ENCODE results near the gene PLXNA4.

DNA sequence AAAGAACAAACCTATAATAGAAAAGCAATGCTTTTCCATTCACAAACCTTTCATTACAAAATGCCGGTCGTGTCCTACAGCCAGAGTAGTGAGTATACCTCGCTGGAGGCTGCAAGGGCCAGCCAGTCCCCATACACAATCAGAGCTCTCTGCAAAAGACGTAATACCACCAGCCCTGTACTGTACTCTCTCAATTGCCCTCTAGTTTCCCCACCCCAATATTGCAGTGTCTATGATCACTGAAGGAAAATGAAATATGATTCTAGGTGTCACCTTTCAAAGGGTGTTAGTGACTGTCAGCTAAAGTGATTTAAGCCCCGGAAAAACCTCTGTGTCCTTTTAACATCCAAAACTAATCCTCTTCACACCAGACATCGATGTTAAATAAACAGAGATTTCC lies 24.8 kb downstream of the PLXNA4 start:
- TF ChIP-seq POLR2A (IDR thresholded peaks at IDR 0.05), result no peak
- TF ChIP-seq, protein P1, sequence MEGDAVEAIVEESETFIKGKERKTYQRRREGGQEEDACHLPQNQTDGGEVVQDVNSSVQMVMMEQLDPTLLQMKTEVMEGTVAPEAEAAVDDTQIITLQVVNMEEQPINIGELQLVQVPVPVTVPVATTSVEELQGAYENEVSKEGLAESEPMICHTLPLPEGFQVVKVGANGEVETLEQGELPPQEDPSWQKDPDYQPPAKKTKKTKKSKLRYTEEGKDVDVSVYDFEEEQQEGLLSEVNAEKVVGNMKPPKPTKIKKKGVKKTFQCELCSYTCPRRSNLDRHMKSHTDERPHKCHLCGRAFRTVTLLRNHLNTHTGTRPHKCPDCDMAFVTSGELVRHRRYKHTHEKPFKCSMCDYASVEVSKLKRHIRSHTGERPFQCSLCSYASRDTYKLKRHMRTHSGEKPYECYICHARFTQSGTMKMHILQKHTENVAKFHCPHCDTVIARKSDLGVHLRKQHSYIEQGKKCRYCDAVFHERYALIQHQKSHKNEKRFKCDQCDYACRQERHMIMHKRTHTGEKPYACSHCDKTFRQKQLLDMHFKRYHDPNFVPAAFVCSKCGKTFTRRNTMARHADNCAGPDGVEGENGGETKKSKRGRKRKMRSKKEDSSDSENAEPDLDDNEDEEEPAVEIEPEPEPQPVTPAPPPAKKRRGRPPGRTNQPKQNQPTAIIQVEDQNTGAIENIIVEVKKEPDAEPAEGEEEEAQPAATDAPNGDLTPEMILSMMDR (IDR thresholded peaks at IDR 0.05), result no peak
- no peak for TF ChIP-seq EP300 (IDR thresholded peaks at IDR 0.05)
- no peak for TF ChIP-seq POLR2AphosphoS5 (IDR thresholded peaks at IDR 0.05)

Measured in gastroesophageal sphincter (tissue), 3 donors.